ENCODE results near the gene TANGO2. TPM values are rescaled to one million over a fixed set of nuclear protein-coding genes. Genes with fewer than 3 reads are reported as not detected.

TANGO2 gene
- total RNA-seq, 1 donor from 2014 or later, result 30.0 TPM

GRCh38 chr22:20024650-20025397 is 3.9 kb downstream of the TANGO2 start:
- Mint-ChIP-seq H3K4me3 (ENCODE audit: low read depth) (no peak overlapping the region), H3K4me1 (ENCODE audit: low read depth) (peaks cover 17% of the 10 kb centered on the region), H3K36me3 (ENCODE audit: low read depth) (peaks cover 7% of the 10 kb centered on the region), H3K27me3 (ENCODE audit: low read depth) (no peaks in the 10 kb centered on the region), H3K9me3 (no peaks in the 10 kb centered on the region), H3K27ac (no peak overlapping the region)
- intact Hi-C loops (cut with micrococcal nuclease), result loop anchor here (5.0 to 10.0 kb wide), 2 partner anchors 53 to 60 kb away; partner anchors contain the start of gene DGCR8
- DNase-seq (ENCODE audit: low spot score), result no peak

DNA sequence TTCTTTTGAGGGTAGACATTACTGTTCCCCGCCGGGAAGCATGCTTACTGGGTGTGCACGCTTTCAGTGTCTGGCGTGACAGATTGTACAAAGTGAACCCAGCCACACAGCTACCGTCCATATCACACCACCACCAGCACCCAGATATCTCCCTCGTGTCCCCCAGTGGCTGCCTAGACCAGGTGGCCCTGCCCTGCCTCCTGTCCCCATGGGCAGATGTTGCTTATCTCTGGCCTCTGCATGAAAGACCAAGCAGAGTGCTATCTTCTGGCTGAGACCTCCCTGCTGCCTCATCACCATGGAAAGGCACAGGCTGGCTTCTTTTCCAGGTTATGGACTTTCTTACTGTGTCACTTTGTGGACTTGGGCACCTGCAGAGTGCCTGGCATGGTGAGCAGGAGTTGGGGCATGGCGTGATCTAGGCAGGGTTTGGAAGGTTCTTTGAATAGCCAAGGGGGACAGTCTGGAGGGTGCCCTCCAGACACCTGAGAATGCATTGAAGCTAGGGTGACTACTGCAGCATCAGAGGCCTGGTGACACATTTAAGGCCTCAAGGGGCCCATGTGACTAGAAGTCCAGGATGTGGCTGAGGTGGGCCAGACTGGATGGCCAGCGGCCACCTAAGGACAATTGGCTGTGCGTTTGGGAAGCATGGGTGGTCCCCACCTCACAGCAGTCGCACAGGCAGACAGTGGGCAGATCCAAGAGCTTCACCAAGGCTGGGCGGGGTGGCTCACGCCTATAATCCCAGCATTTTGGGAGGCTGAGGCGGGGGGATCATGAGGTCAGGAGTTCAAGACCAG is 4.7 kb downstream of the TANGO2 start:
- Mint-ChIP-seq H3K4me3 (ENCODE audit: low read depth) (no peak overlapping the region), H3K27me3 (ENCODE audit: low read depth) (no peaks in the 10 kb centered on the region), H3K4me1 (ENCODE audit: low read depth) (peaks cover 12% of the 10 kb centered on the region), H3K9me3 (no peaks in the 10 kb centered on the region), H3K27ac (no peak overlapping the region), H3K36me3 (ENCODE audit: low read depth) (peaks cover 7% of the 10 kb centered on the region)
- DNase-seq (ENCODE audit: low spot score), result no peak
- intact Hi-C loops (cut with micrococcal nuclease), result loop anchor here (5.0 to 10.0 kb wide), 2 partner anchors 53 to 59 kb away; partner anchors contain the start of gene DGCR8

GRCh38 chr22:20026204-20026908 is 5.4 kb downstream of the TANGO2 start:
- Mint-ChIP-seq H3K27me3 (ENCODE audit: low read depth) (no peaks in the 10 kb centered on the region), H3K4me3 (ENCODE audit: low read depth) (no peak overlapping the region), H3K9me3 (no peaks in the 10 kb centered on the region), H3K4me1 (ENCODE audit: low read depth) (peaks cover 11% of the 10 kb centered on the region), H3K27ac (no peak overlapping the region), H3K36me3 (ENCODE audit: low read depth) (peaks cover 7% of the 10 kb centered on the region)
- intact Hi-C loops (cut with micrococcal nuclease), result loop anchor here (5.0 to 10.0 kb wide), 2 partner anchors 54 to 58 kb away; partner anchors contain the start of gene DGCR8
- no peak for DNase-seq (ENCODE audit: low spot score)

DNA sequence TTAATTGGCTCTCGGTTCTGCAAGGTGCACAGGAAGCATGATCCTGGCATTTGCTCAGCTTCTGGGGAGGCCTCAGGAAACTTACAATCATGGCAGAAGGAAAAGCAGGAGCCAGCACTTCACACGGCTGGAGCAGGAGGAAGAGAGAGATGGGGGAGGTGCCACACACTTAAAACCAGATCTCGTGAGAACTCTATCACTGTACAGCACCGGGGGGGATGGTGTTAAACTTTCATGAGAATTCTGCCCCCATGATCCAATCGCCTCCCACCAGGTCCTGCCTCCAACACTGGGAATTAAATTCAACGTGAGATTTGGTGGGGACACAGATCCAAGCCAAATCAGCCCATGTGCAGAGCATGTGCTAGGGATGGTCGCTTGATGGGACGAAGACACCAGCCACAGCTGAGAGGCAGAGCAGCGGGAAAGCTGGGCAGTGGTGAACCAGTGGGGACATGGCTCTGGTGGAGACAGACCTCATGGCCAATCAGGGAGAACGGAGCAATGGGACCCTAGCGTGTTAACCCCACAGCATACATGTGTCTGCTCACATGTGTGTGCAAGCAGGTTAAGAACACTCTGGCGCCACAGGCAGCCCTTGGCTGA is 6.2 kb downstream of the TANGO2 start:
- H3K27ac Mint-ChIP-seq, result no peak overlapping the region
- intact Hi-C loops (cut with micrococcal nuclease), result loop anchor here (5.0 to 10.0 kb wide), 2 partner anchors 55 to 58 kb away; partner anchors contain the start of gene DGCR8
- no peak overlapping the region for H3K4me3 Mint-ChIP-seq (ENCODE audit: low read depth)

GRCh38 chr22:20027966-20028854 is 7.3 kb downstream of the TANGO2 start:
- Mint-ChIP-seq H3K9me3 (no peaks in the 10 kb centered on the region), H3K4me3 (ENCODE audit: low read depth) (no peak overlapping the region), H3K4me1 (ENCODE audit: low read depth) (no peaks in the 10 kb centered on the region), H3K36me3 (ENCODE audit: low read depth) (peaks cover 2% of the 10 kb centered on the region), H3K27me3 (ENCODE audit: low read depth) (no peaks in the 10 kb centered on the region), H3K27ac (no peak overlapping the region)
- no peak for DNase-seq (ENCODE audit: low spot score)
- intact Hi-C loops (cut with micrococcal nuclease), result loop anchor here (5.0 to 10.0 kb wide), 2 partner anchors 56 to 57 kb away; partner anchors contain the start of gene DGCR8

More for the DNA sequence above, 6.2 kb downstream of the TANGO2 start:
- DNase-seq (ENCODE audit: low spot score), result no peak
- H3K4me1 Mint-ChIP-seq (ENCODE audit: low read depth), result peaks cover 6% of the 10 kb centered on the region
- peaks cover 3% of the 10 kb centered on the region for H3K36me3 Mint-ChIP-seq (ENCODE audit: low read depth)
- H3K27me3 Mint-ChIP-seq (ENCODE audit: low read depth), result no peaks in the 10 kb centered on the region
- H3K9me3 Mint-ChIP-seq, result no peaks in the 10 kb centered on the region

- Mint-ChIP-seq H3K36me3 (ENCODE audit: low read depth) (no peaks in the 10 kb centered on the region), H3K27me3 (ENCODE audit: low read depth) (no peaks in the 10 kb centered on the region), H3K27ac (no peak overlapping the region), H3K4me1 (ENCODE audit: low read depth) (no peaks in the 10 kb centered on the region), H3K9me3 (no peaks in the 10 kb centered on the region), H3K4me3 (ENCODE audit: low read depth) (no peak overlapping the region)
- intact Hi-C loops (cut with micrococcal nuclease), result loop anchor here (5.0 to 10.0 kb wide), 2 partner anchors 56 to 57 kb away; partner anchors contain the start of gene DGCR8
- DNase-seq (ENCODE audit: low spot score), result no peak
Observed at GRCh38 chr22:20028855-20029549, 8.1 kb downstream of the TANGO2 start.

DNA sequence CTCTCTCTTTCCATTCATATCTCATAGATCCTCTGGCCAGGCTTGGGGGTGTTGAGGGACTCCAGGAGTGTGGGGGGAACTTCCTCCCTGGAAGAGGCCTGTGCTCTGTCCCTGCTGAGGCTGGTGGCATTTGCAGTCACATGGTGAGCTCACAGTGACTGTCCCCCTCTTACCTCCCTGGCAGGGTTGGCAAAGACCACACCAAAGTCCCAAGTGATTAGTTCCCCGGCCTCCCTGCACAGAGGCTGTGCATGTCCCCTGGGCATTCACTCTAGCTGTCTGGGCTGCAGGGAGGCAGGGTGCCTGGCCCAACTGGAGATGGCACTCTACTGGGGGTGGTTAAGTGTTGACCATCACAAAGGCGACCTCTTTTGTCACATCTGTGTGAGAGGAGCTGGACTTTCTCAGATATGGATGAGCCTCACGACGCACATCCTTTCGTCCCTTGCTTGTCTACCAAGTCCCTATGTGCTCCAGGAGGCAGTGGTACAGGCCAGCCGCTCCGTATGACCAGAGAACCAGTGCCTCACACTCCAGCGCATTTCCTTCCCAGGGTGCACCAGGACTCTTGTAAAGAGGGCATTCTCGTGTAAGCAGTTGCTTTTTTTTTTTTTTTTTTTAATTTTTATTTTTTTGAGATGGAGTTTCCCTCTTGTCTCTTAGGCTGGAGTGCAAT is 8.8 kb downstream of the TANGO2 start:
- Mint-ChIP-seq H3K27me3 (ENCODE audit: low read depth) (no peaks in the 10 kb centered on the region), H3K4me1 (ENCODE audit: low read depth) (peaks cover 2% of the 10 kb centered on the region), H3K36me3 (ENCODE audit: low read depth) (peaks cover 4% of the 10 kb centered on the region), H3K9me3 (no peaks in the 10 kb centered on the region), H3K27ac (no peak overlapping the region), H3K4me3 (ENCODE audit: low read depth) (no peak overlapping the region)
- no peak for DNase-seq (ENCODE audit: low spot score)
- intact Hi-C loops (cut with micrococcal nuclease), result loop anchor here (5.0 to 10.0 kb wide), 2 partner anchors 55 to 57 kb away; partner anchors contain the start of gene DGCR8

GRCh38 chr22:20031732-20032406 is 11.0 kb downstream of the TANGO2 start:
- no peaks in the 10 kb centered on the region for H3K27me3 Mint-ChIP-seq (ENCODE audit: low read depth)
- H3K27ac Mint-ChIP-seq, result no peak overlapping the region
- intact Hi-C loops (cut with micrococcal nuclease), result no loop called here
- no peaks in the 10 kb centered on the region for H3K9me3 Mint-ChIP-seq
- DNase-seq (ENCODE audit: low spot score), result no peak
- H3K4me1 Mint-ChIP-seq (ENCODE audit: low read depth), result peaks cover 4% of the 10 kb centered on the region
- H3K4me3 Mint-ChIP-seq (ENCODE audit: low read depth), result no peak overlapping the region
- H3K36me3 Mint-ChIP-seq (ENCODE audit: low read depth), result peaks cover 7% of the 10 kb centered on the region

DNA sequence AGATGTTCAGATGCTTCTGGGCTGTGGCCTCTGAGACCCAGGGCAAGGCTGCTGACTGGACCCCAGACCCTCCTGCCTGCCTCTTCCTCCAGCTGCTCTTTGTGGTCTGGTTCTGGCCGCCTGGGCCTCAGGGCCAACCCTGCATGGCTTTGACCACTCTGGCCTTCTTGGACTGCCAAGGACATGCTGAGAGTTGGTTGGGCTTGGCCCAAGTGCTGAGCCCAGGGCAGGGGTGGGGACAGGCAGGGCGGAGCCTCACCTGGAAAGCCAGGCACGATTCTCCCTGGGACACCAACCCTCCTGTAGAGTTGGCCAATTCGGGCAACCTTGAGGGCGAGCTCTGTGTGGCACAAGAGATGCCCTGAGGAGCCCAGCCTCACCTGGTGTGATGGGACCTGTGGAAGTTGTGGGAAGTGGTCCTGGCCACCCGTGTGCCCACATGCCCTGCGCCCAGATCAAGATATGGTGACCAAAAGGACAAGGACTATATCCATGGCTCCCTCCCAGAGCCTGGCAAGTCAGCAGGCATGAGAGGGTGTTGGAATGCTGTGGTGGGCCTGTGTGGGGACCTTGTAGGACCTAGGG is 11.6 kb downstream of the TANGO2 start:
- Mint-ChIP-seq H3K9me3 (no peaks in the 10 kb centered on the region), H3K27ac (no peak overlapping the region), H3K36me3 (ENCODE audit: low read depth) (peaks cover 11% of the 10 kb centered on the region), H3K27me3 (ENCODE audit: low read depth) (no peaks in the 10 kb centered on the region), H3K4me1 (ENCODE audit: low read depth) (peaks cover 5% of the 10 kb centered on the region), H3K4me3 (ENCODE audit: low read depth) (no peak overlapping the region)
- intact Hi-C loops (cut with micrococcal nuclease), result no loop called here
- no peak for DNase-seq (ENCODE audit: low spot score)

- Mint-ChIP-seq H3K9me3 (no peaks in the 10 kb centered on the region), H3K27me3 (ENCODE audit: low read depth) (no peaks in the 10 kb centered on the region), H3K4me1 (ENCODE audit: low read depth) (peaks cover 5% of the 10 kb centered on the region), H3K4me3 (ENCODE audit: low read depth) (no peak overlapping the region), H3K36me3 (ENCODE audit: low read depth) (peaks cover 15% of the 10 kb centered on the region), H3K27ac (no peak overlapping the region)
- intact Hi-C loops (cut with micrococcal nuclease), result no loop called here
- DNase-seq (ENCODE audit: low spot score), result no peak
Observed at GRCh38 chr22:20033045-20033706, 12.3 kb downstream of the TANGO2 start.

All from activated T-helper 2 cell treated with anti-CD3 and anti-CD28 coated beads, Interferon-gamma antibody, Interleukin-2, Interleukin-4, amounts not matched to agents 10 μg/mL and 5 μg/mL and 100 μg/mL, durations not matched to agents 14 hours and 24 hours and 36 hours (primary cell).